ENCODE measurements around the gene OR2K2.

DNA sequence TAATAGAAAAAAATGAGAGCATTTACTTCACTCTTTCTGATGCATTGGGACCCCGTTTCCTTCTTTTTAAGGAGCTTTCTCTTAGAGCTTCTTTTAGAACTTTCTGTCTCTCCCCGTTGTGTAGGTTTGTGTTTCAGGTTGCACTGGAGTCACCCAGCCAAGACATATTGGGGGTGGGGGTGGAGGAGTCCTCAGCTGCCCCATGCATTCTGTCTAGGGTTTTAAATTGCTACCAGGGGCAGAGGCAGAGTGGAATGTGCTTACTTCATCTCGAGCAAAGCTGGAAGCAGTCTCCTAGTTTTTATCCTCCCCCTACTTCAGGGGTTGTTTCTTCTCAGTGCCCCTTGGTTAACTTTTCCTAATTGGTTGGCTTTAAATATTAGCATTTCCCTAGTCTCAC lies 9.4 kb downstream of the OR2K2 start:
- TF ChIP-seq, protein P1, sequence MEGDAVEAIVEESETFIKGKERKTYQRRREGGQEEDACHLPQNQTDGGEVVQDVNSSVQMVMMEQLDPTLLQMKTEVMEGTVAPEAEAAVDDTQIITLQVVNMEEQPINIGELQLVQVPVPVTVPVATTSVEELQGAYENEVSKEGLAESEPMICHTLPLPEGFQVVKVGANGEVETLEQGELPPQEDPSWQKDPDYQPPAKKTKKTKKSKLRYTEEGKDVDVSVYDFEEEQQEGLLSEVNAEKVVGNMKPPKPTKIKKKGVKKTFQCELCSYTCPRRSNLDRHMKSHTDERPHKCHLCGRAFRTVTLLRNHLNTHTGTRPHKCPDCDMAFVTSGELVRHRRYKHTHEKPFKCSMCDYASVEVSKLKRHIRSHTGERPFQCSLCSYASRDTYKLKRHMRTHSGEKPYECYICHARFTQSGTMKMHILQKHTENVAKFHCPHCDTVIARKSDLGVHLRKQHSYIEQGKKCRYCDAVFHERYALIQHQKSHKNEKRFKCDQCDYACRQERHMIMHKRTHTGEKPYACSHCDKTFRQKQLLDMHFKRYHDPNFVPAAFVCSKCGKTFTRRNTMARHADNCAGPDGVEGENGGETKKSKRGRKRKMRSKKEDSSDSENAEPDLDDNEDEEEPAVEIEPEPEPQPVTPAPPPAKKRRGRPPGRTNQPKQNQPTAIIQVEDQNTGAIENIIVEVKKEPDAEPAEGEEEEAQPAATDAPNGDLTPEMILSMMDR (IDR thresholded peaks at IDR 0.05; ENCODE audit: insufficient read depth, low read length, poor library complexity, severe bottlenecking), result no peak
- TF ChIP-seq EZH2phosphoT487 (conservative IDR thresholded peaks at IDR 0.05; ENCODE audit: low read length), result no peak

Measured in SU-DHL-6 (cell line).